Tibial nerve (tissue), 4 donors: ENCODE data around the gene OAT. TPM values are rescaled to one million over a fixed set of nuclear protein-coding genes. Genes with fewer than 3 reads are reported as not detected.

ENCODE experiments used
- DNase-seq, 2 donors: peaks; one replicate each; pipeline ENCODE4 v3.0.0-alpha.2; 2019; ENCODE audit warnings: low spot score in 2 of 2
- H3K27ac ChIP-seq, 4 donors: fragments of 200-600 bp; sonication (generic) in 3 of 4; one replicate each; pipeline ENCODE4 v1.5.1; 2017 to 2019; ENCODE audit warnings: mild to moderate bottlenecking in 1 of 4
- H3K27me3 ChIP-seq, 2 donors: fragments of 200-600 bp; sonication (generic) in 1 of 2; one replicate each; pipeline versions ENCODE4 v1.5.1 to v1.6.0; 2017 to 2019
- H3K36me3 ChIP-seq, 3 donors: fragments of 200-600 bp; sonication (generic); one replicate each; pipeline ENCODE4 v1.5.1; 2018 to 2019
- H3K4me1 ChIP-seq, 4 donors: fragments of 200-600 bp; sonication (generic) in 3 of 4; one replicate each; pipeline ENCODE4 v1.5.1; 2017 to 2019
- H3K4me3 ChIP-seq, 4 donors: fragments of 200-600 bp; sonication (generic) in 3 of 4; one replicate each; pipeline ENCODE4 v1.5.1; 2017 to 2019; ENCODE audit warnings: mild to moderate bottlenecking in 1 of 4, moderate library complexity in 1 of 4
- H3K9me3 ChIP-seq, 4 donors: fragments of 200-600 bp; sonication (generic) in 3 of 4; one replicate each; pipeline ENCODE4 v1.5.1; 2017 to 2019
- CTCF ChIP-seq, 5 experiments: fragments of 200-600 bp in 3 of 5; fragments of 450-650 bp in 2 of 5; sonication (generic) in 3 of 5; IDR thresholded peaks; one replicate each; pipeline ENCODE4 v1.5.1; 2016 to 2019; ENCODE audit warnings: antibody characterized with exemption in 5 of 5, mild to moderate bottlenecking in 3 of 5, moderate library complexity in 2 of 5
- EP300 ChIP-seq, 2 donors: sonication (generic); formaldehyde crosslinking; IDR thresholded peaks; one replicate each; pipeline ENCODE4 v1.6.1; 2017; ENCODE audit warnings: antibody characterized with exemption in 2 of 2, mild to moderate bottlenecking in 1 of 2
- POLR2A ChIP-seq, 2 donors: fragments of 450-650 bp; IDR thresholded peaks; one replicate each; pipeline ENCODE4 v1.6.1; 2017; ENCODE audit warnings: antibody characterized with exemption in 2 of 2, mild to moderate bottlenecking in 2 of 2, moderate library complexity in 2 of 2
- WGBS, 2 donors: methylation state at CpG; one replicate each; pipeline ENCODE4 v1.1.5; 2018; 5-methylcytosine and 5-hydroxymethylcytosine counted together
- total RNA-seq, 4 donors: library from RNA; depleted of rRNA; stranded (reverse); fragments of >200 nt; gene quantifications; one replicate each; pipeline ENCODE4 v1.1.0, GENCODE V29; 2016

OAT gene
- total RNA-seq, 4 donors from 2014 or later, result 43.0 to 67.9 (median 58.3) TPM

GRCh38 chr10:124423813-124424212, 5.1 kb upstream of the OAT start:
- 81 to 88% methylated on average over 5 of the region's 5 CpGs for WGBS, 2 donors

DNA sequence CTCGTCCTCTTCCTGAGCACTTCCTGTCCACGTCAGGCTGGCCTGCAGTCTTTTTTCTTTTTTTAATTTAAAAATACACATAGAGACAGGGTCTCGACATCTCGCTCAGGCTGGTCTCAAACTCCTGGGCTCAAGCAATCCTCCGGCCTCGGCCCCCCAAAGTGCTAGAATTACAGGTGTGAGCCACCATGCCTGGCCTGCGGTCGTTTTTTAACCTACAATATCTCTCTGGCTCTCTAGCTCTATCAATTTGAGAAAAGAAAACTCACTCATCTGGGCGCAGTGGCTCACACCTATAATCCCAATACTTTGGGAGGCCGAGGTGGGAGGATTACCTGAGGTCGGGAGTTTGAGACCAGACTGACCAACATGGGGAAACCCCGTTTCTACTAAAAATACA, 4.0 kb upstream of the OAT start:
- H3K9me3 ChIP-seq, result no peaks in the 10 kb centered on the region
- TF ChIP-seq POLR2A (IDR thresholded peaks at IDR 0.05), result no peak
- TF ChIP-seq EP300 (IDR thresholded peaks at IDR 0.05), result no peak
- no peak for TF ChIP-seq CTCF (IDR thresholded peaks at IDR 0.05)
- no peak overlapping the region for H3K4me3 ChIP-seq
- no peak overlapping the region for H3K27ac ChIP-seq
- no peaks in the 10 kb centered on the region for H3K36me3 ChIP-seq
- peaks cover 0 to 8% (median 6%) of the 10 kb centered on the region in 4 donors for H3K4me1 ChIP-seq
- peaks cover 0 to 25% of the 10 kb centered on the region in 2 donors for H3K27me3 ChIP-seq
- WGBS, 2 donors, result 80 to 81% methylated on average over 12 of the region's 12 CpGs
- DNase-seq, result no peak

More at GRCh38 chr10:124423813-124424212, 5.1 kb upstream of the OAT start:
- no peak for DNase-seq
- Histone ChIP-seq H3K36me3 (no peaks in the 10 kb centered on the region), H3K4me3 (no peak overlapping the region), H3K27ac (no peak overlapping the region), H3K27me3 (peaks cover 0 to 29% of the 10 kb centered on the region in 2 donors), H3K4me1 (peaks cover 0 to 5% (median 2%) of the 10 kb centered on the region in 4 donors), H3K9me3 (no peaks in the 10 kb centered on the region)
- no peak for TF ChIP-seq CTCF (IDR thresholded peaks at IDR 0.05)
- no peak for TF ChIP-seq EP300 (IDR thresholded peaks at IDR 0.05)
- no peak for TF ChIP-seq POLR2A (IDR thresholded peaks at IDR 0.05)

- H3K9me3 ChIP-seq, result no peaks in the 10 kb centered on the region
- peaks cover 0 to 32% (median 23%) of the 10 kb centered on the region in 4 donors for H3K4me1 ChIP-seq
- no peak for DNase-seq
- H3K27ac ChIP-seq, result no peak overlapping the region
- H3K36me3 ChIP-seq, result no peaks in the 10 kb centered on the region
- 13 to 44% methylated on average over 1 of the region's 1 CpG for WGBS, 2 donors
- TF ChIP-seq CTCF (IDR thresholded peaks at IDR 0.05), result no peak
- TF ChIP-seq EP300 (IDR thresholded peaks at IDR 0.05), result no peak
- TF ChIP-seq POLR2A (IDR thresholded peaks at IDR 0.05), result no peak
- no peak overlapping the region for H3K4me3 ChIP-seq
- peaks cover 0 to 6% of the 10 kb centered on the region in 2 donors for H3K27me3 ChIP-seq
These were observed 1.5 kb upstream of the OAT start for GRCh38 chr10:124420254-124420653.

- peaks cover 0 to 38% (median 27%) of the 10 kb centered on the region in 4 donors for H3K4me1 ChIP-seq
- peaks cover 0 to 6% of the 10 kb centered on the region in 2 donors for H3K27me3 ChIP-seq
- WGBS, 2 donors, result 91% methylated on average over 8 to 10 of the region's 10 CpGs
- H3K9me3 ChIP-seq, result no peaks in the 10 kb centered on the region
- no peak for DNase-seq
- peak overlapping the region in 1 of 4 donors; percentile 92 for H3K27ac ChIP-seq
- TF ChIP-seq CTCF (IDR thresholded peaks at IDR 0.05), result no peak
- TF ChIP-seq EP300 (IDR thresholded peaks at IDR 0.05), result no peak
- no peak for TF ChIP-seq POLR2A (IDR thresholded peaks at IDR 0.05)
- H3K4me3 ChIP-seq, result peak overlapping the region in 1 of 4 donors; percentile 94
- no peaks in the 10 kb centered on the region for H3K36me3 ChIP-seq
These were observed 912 bp upstream of the OAT start for GRCh38 chr10:124419635-124420034.

DNA sequence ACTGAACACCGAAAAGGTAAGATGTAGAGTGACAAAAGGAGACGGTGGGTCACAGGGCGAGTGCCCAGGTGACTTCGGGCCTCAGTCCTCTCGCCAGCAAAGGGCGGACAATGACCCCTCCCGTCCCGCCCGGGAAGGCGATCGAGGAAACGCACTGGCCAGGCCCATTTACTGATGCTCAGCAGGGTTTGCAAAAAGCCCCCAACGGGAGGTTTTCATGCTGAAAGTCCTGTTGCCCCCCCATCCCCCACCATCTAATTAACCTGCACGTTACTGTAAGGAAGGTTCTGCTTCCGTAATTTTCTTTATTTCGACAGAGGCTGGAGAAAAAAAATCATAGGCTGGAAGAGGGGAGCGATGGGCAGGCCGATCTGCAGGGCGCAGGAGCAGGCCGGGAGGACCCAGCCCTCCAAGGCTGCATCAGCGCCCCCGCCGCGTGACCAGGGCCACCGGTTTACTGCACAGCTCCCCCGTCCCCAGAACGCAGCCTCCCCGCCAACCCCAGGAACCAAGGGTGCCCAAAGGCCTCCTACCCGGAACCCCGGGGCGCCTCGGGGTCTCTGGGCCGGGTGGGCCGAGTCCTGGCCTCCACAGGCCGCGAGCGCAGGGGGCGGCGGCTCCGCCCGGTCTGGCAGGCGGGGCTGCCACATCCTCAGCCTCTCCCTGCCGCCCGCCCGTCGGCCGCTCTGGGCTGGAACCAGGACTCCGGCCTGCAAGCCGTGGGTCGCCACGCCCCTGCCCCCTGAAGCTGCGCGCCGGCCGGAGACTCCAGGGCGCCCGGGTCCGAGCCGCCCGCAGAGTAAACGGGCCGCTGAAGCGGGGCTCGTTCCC, 613 bp downstream of the OAT start:
- no peaks in the 10 kb centered on the region for H3K9me3 ChIP-seq
- H3K27ac ChIP-seq, result peak overlapping the region; percentile 79 to 95 (median 90)
- peak; percentile 16 to 28 for DNase-seq
- no peaks in the 10 kb centered on the region for H3K36me3 ChIP-seq
- H3K27me3 ChIP-seq, result peaks cover 0 to 6% of the 10 kb centered on the region in 2 donors
- peak overlapping the region; percentile 74 to 94 (median 88) for H3K4me3 ChIP-seq
- peaks cover 0 to 52% (median 35%) of the 10 kb centered on the region in 4 donors for H3K4me1 ChIP-seq
- WGBS, 2 donors, result 3% methylated on average over 40 to 55 of the region's 64 CpGs
- TF ChIP-seq EP300 (IDR thresholded peaks at IDR 0.05), result peak in 1 of 2 donors; percentile 17
- no peak for TF ChIP-seq CTCF (IDR thresholded peaks at IDR 0.05)
